GF-D8 (cell line): ENCODE data around the gene RET.

Experiments used
- DNase-seq: peaks from one replicate; lab custom pipeline; 2025; lab: John Stamatoyannopoulos, UW

Gene RET

GRCh38 chr10:43044961-43045621 lies 31.8 kb upstream of the RET start:
- DNase-seq: no peak

- no peak for DNase-seq
Measured at GRCh38 chr10:43045631-43046287, 31.1 kb upstream of the RET start.

GRCh38 chr10:43046288-43046991 lies 30.4 kb upstream of the RET start:
- DNase-seq: no peak

- DNase-seq: no peak
Measured at GRCh38 chr10:43047288-43047970, 29.4 kb upstream of the RET start.

DNA sequence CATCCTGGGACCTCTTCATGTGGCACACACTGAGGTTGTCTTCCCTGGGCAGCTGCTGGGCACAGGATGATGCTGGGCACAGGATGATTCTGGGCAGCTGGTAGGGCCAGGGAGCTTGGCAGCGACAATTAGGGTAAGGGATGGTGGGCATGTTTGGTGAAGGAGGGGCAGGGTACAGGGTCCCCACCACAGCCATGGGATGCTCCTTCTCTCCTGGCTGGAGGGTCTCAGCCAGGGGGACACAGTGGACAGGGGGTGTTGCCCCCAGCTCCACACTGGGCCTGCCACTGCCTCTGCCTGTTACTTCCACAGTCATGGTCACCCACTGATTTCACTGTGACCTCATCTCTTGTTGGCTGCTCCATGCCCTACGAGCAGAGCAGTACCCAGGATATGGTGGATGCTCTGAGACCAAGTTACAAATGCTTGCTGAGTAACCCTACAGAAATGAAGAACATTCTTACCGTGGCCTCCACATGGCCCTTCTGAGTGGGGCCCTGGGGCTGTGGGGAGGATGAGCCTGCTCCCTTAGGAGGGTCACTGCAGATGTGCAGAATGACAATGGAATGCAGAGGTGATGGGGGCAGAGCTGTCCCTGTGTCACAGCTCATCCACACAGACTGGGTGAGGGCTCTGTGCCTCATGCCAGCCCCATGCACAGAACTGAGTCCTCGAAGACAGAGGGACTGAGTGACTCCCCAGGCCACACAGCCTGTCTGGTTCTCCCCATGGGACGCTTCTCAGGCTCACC lies 28.4 kb upstream of the RET start:
- no peak for DNase-seq

DNA sequence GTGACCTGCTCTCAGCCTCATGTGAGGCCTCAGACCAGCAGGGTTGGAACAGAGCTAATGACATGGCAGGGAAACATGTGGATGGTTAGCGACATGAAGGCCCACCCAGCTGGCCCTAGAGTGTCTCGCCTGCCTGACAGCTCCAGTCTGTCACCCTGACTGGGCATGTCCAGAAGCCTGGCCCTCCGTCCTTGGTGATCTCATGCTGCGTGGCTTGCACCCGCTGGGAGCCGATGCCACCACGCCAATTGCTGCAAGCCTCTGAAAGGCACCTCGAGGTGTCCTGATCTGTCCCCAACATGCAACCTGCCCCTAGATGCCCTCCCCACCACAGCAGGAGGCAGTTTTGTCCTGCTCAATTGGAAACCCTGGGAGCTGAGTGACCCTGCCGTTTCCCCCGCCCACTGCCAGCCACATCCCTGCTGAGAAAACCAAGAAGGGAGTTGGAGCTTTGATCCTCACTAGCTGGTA lies 27.8 kb upstream of the RET start:
- no peak for DNase-seq

- DNase-seq: no peak
Measured at GRCh38 chr10:43050011-43050410, 26.9 kb upstream of the RET start.

GRCh38 chr10:43053825-43054224 lies 23.0 kb upstream of the RET start:
- no peak for DNase-seq

DNA sequence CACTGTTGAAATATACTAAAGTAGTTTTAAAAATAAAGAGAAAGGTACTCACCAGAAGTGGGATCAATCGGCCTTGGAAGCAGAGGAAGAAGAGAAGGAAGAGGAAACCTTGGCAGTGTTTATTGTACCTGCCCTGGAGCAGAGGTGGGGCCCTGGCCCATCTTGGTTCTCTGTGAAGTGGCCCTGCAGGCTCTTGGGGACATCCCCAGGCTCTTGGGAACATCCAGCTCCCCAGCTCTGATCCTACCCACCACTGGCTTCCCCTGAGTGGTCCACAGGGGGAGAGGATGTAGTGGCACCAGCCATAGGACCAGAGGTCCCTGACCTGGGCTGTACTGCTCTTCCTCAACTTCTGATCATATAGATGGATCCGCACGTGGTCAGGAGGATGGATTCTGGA lies 22.3 kb upstream of the RET start:
- DNase-seq: no peak

- no peak for DNase-seq
Measured at GRCh38 chr10:43055217-43055616, 21.7 kb upstream of the RET start.

- no peak for DNase-seq
Measured at GRCh38 chr10:43055991-43056567, 20.8 kb upstream of the RET start.

DNA sequence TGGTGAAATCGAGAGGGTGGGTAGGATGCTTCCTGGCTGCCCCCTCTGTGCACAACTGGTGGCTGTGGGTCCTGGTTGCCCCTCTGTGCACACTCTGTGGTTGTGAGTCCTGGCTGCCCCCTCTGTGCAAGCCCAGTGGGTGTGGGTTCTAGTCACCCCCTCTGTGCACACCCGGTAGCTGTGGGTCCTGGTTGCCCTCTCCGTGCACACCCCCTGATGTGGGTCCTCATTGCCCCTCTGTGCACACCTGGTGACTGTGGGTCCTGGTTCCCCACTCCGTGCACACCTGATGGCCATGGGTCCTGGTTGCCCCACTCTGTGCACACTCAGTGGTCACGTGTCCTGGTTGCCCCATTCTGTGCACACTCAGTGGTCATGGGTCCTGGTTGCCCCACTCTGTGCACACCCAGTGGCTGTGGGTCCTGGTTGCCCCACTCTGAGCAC lies 20.3 kb upstream of the RET start:
- no peak for DNase-seq

GRCh38 chr10:43057231-43057711 lies 19.6 kb upstream of the RET start:
- DNase-seq: no peak

GRCh38 chr10:43057831-43058340 lies 19.0 kb upstream of the RET start:
- DNase-seq: no peak

DNA sequence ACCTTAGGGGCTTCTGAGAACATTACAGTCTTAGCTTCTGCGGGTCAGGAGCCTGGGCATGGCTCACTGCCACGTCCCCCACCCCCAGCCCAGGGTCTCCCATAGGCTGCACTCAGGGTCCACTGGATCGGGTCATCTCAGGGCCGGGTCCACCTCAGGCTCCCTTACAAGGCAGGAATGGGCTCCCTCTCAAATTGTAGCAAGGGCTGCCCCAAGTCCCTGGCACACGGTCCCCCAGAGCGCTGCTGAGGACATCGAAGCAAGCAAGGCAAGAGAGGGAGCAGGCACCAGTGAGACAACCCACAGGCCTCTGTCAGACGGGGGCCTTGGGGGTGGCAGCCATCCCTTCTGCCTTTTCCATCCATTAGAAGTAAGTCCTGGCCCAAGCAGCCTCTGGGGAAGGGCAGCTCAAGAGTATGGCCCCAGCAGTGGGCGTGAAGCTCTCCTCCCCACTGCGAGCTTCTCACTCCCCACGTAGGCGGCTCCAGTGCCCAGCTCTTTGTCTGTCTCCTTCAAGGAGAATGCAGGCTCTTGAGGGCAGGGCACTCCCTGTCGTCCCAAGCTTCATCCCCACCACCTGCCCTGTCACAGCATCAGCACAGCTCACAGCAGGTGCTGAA lies 18.0 kb upstream of the RET start:
- no peak for DNase-seq

DNA sequence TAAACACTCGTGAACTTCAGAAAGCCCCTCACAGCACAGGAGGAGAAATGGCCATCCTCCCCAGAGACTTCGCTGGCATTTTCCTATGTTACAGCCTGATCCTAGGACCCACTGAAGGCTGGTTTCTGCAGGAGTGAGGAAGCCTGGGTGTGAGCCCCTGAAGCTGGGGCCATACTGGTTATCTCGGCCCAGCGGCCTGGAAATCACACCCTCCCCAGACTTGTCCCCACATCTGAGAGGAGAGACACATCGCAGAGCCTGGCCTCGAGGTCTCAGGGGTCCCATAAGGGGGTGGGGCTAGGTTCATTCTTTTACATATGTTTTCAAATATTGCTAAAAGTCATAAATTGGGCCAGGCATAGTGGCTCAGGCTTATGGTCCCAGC lies 17.5 kb upstream of the RET start:
- DNase-seq: no peak

DNA sequence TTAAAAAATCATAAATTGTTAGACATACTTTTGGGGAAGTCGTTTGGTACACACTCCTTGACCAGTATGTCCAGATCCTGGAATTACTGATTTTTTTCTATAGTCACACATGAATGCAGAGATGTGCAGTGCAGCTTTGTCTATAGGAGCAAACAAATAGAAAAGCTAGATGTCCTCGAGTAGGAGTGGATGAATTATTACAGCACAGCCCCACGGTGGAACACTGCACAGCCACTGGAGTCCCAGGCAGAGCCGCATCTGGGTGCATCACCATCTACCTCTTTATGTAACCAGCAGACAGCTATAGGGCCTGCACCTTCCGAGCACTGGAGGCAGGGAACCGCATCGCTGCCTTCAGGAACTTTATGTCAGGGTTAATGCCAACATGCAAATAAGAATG lies 17.0 kb upstream of the RET start:
- no peak for DNase-seq

DNA sequence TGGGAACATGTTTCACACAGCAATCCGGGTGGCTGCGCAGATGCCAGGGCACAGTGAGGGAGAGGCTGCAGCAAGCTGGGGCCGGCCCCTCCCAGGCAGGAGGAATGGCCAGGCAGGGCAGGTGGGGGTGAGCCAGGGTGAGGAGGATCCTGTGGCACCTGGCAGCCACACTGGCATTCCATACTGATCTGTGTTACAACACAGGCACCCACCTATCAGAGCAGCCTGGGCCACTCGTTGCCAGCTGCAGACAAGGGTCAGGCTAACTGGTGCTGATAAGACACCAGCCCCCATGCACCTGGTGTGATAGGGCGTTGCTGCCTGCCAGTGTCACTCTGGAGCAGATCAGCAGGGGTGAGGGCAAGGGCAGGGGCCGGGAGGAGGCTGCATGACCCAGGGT lies 16.6 kb upstream of the RET start:
- DNase-seq: no peak

GRCh38 chr10:43061331-43061730 lies 15.5 kb upstream of the RET start:
- no peak for DNase-seq

GRCh38 chr10:43061760-43062159 lies 15.1 kb upstream of the RET start:
- no peak for DNase-seq
